Astrocyte of the cerebellum (primary cell): ENCODE results near the gene MOB2.

Experiments used
- DNase-seq: peaks from one replicate; pipeline ENCODE4 v3.0.0-alpha.2; 2011; ENCODE audit warnings: low read depth
- H3K4me3 ChIP-seq: 2 replicates; pipeline ENCODE4 v1.5.1; 2011; ENCODE audit warnings: mild to moderate bottlenecking, low read depth, low read length, moderate library complexity
- in situ Hi-C: cut with HindIII; loops from 2 replicates; pipeline ENCODE4 v1.10.0; 2017; ENCODE audit warnings: low sequenced_read_pairs
- TF ChIP-seq, protein P1 (sequence below): IDR thresholded peaks from 2 replicates; pipeline ENCODE4 v1.5.1; 2012; ENCODE audit warnings: low read length, low read depth, moderate library complexity, mild to moderate bottlenecking; ENCODE audit errors: missing control alignments

MOB2 gene

DNA sequence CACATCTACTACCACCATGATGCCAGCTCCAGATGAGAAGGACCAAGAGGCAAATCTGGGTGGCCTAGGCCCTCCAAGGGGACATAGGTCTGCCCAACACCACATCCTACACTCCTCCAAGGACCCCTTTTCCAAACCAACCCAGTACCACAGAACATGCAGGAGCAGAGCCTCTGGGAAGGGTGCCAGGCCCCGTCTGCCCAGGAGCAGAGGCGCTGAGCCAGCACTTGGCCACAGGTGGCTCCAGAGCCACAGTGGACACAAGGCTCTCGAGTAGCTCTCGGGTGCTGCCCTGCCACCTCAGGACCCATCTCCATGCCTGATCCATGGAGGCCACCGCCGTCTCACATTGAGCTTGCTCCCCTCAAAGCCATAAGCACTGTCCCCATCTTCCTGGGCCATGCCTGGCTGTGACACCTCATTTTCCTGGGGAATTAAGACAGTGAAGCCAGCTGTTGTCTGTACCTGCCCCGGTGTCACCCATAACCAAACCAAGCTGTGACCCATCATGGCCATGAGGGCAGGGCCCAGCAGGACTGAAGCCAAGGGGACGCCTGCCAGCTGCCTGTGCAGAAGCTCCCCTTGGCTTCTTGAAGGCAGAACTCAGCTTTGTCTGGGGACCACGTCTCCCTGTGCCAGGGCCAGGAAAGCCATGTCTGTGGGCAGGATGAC lies 7.4 kb downstream of the MOB2 start:
- H3K4me3 ChIP-seq: no peak overlapping the region
- in situ Hi-C loops: no loop called here
- TF ChIP-seq, protein P1, sequence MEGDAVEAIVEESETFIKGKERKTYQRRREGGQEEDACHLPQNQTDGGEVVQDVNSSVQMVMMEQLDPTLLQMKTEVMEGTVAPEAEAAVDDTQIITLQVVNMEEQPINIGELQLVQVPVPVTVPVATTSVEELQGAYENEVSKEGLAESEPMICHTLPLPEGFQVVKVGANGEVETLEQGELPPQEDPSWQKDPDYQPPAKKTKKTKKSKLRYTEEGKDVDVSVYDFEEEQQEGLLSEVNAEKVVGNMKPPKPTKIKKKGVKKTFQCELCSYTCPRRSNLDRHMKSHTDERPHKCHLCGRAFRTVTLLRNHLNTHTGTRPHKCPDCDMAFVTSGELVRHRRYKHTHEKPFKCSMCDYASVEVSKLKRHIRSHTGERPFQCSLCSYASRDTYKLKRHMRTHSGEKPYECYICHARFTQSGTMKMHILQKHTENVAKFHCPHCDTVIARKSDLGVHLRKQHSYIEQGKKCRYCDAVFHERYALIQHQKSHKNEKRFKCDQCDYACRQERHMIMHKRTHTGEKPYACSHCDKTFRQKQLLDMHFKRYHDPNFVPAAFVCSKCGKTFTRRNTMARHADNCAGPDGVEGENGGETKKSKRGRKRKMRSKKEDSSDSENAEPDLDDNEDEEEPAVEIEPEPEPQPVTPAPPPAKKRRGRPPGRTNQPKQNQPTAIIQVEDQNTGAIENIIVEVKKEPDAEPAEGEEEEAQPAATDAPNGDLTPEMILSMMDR: no peak
- no peak for DNase-seq

GRCh38 chr11:1478544-1478943 lies 8.0 kb downstream of the MOB2 start:
- H3K4me3 ChIP-seq: no peak overlapping the region
- in situ Hi-C loops: no loop called here
- DNase-seq: no peak
- TF ChIP-seq, protein P1: no peak

GRCh38 chr11:1478011-1478410 lies 8.6 kb downstream of the MOB2 start:
- no peak overlapping the region for H3K4me3 ChIP-seq
- DNase-seq: no peak
- TF ChIP-seq, protein P1: no peak
- in situ Hi-C loops: no loop called here

DNA sequence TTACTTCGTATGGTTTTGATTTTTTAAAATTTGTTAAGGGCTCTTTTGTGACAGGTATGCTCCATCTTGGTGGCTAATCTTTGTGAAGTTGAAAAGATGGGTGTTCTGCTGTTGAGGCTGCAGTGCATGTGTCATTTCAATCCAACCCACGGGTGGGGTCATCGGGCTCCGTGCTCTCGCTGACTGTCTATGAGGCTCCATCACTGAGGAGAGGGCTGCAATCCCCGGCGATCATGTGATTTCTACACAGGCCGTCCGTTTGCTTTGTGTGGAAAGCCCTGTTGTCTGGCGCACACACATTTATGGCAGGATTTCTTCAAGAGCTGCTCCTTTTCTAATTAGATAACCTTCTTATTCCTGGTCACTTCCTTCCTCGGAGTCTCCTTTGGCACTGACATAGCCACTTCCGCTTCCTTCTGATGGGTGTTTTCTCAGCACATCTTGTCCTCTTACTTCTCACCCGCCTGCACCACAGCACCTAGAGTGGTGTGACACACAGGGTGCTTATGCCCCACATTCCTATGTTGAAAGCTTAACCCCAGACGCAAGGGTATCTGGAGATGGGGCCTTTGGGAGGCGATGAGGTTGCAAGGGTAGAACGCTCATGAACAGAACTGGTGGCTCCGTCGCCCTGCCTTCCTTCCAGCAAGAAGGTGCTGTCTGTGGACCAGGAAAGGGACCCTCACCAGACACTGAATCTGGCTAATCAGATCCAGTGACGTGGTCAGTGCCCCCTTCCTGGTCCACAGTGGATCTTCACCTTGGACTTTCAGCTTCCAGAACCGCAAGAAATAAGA lies 9.4 kb downstream of the MOB2 start:
- TF ChIP-seq, protein P1: no peak
- no peak overlapping the region for H3K4me3 ChIP-seq
- no peak for DNase-seq
- in situ Hi-C loops: no loop called here

DNA sequence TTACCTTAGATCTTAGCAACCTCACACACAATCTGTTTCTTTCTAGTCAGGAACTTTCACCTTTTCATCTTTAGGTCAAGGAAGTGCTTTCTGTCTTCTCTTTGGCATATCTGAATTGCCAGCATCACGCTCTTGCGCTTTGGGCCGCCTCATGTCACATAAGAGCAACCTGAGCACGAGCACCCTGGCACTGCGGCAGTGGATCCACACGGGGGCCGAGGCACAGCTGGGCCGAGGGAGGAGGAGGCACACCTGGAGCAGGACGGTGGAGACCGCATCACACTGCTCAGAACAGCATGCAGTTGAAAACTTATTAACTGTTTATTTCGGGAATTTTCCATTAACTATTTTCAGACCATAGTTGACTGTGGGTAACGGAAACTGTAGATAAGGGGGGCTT lies 10.7 kb downstream of the MOB2 start:
- TF ChIP-seq, protein P1: no peak
- no peak overlapping the region for H3K4me3 ChIP-seq
- in situ Hi-C loops: no loop called here
- DNase-seq: no peak

- no peak for DNase-seq
- in situ Hi-C loops: no loop called here
- H3K4me3 ChIP-seq: no peak overlapping the region
- TF ChIP-seq, protein P1: no peak
Observed at GRCh38 chr11:1473786-1474185, 12.8 kb downstream of the MOB2 start.
